K562 (cell line): Measurements from ENCODE around the gene TRAPPC12. TPM values are rescaled to one million over a fixed set of nuclear protein-coding genes. Genes with fewer than 3 reads are reported as not detected.

Experiments used
- ATAC-seq: fragments of 200-7000 bp; cut with Tn5 transposase; 3 replicates; pipeline ENCODE4 v1.9.1; 2020; ENCODE audit warnings: moderate library complexity
- BruUV-seq: library from RNA; stranded (reverse); fragments of 400-500 nt; replicated peaks from 2 replicates; lab custom pipeline; 2021; lab: Mats Ljungman, UMichigan
- CTCF ChIA-PET: fragments of 300-600 bp; formaldehyde crosslinking; extraction: SDS; loops from one replicate; lab custom pipeline; 2021; ENCODE audit warnings: low intra/inter-chr PET ratio; lab: Yijun Ruan, JAX
- POLR2A ChIA-PET: fragments of 300-600, 350-650 bp; sonication (Branson Sonifier 250); formaldehyde crosslinking; extraction: SDS; loops from one replicate; lab custom pipeline; 2021; ENCODE audit warnings: antibody characterized with exemption, inconsistent platforms; lab: Yijun Ruan, JAX
- DNase-seq, 4 experiments: peaks; one replicate each; pipeline versions ENCODE4 v3.0.0 to v3.0.0-alpha.2; 2011 to 2018; ENCODE audit warnings: low spot score in 3 of 4, mixed read lengths in 3 of 4; ENCODE audit errors: extremely low read depth in 1 of 4
- FAIRE-seq: peaks from 2 replicates; lab custom pipeline; 2011; peaks lifted over from hg19 to GRCh38; lab: Jason Lieb, UNC
- H2AFZ ChIP-seq: 2 replicates; pipeline ENCODE4 v1.6.0; 2011; ENCODE audit warnings: low read depth, low read length, control low read depth, inconsistent platforms
- H3K27ac ChIP-seq: fragments of 200-600 bp; 3 replicates; pipeline ENCODE4 v1.8.0; 2011; ENCODE audit warnings: low read depth, mild to moderate bottlenecking, control low read depth, inconsistent platforms, low read length, moderate library complexity, mixed read lengths; ENCODE audit errors: extremely low read depth
- H3K27me3 ChIP-seq, 2 experiments: fragments of 300-600 bp in 1 of 2; 2 replicates in 1 of 2; 3 replicates in 1 of 2; pipeline versions ENCODE4 v1.6.0 to v1.8.0; 2011; ENCODE audit warnings: inconsistent platforms in 2 of 2, low read length in 2 of 2, mild to moderate bottlenecking in 1 of 2, mixed read lengths in 1 of 2, moderate library complexity in 1 of 2; ENCODE audit not compliant: control insufficient read depth in 2 of 2, insufficient read depth in 2 of 2
- H3K36me3 ChIP-seq: fragments of 300-600 bp; 3 replicates; pipeline ENCODE4 v1.8.0; 2011; ENCODE audit warnings: mild to moderate bottlenecking, low read length, inconsistent platforms; ENCODE audit not compliant: control insufficient read depth, insufficient read depth
- H3K4me1 ChIP-seq, 2 experiments: fragments of 200-600 bp in 1 of 2; replicated peaks in 1 of 2; 2 replicates in 1 of 2; 3 replicates in 1 of 2; pipeline versions ENCODE4 v1.5.1 to v1.8.0; 2011; ENCODE audit warnings: inconsistent platforms in 2 of 2, low read length in 2 of 2, mild to moderate bottlenecking in 1 of 2, mixed read lengths in 1 of 2, moderate library complexity in 1 of 2; ENCODE audit not compliant: control insufficient read depth in 2 of 2, insufficient read depth in 2 of 2
- H3K4me2 ChIP-seq: 2 replicates; pipeline ENCODE4 v1.6.1; 2011; ENCODE audit warnings: low read length, control low read depth, inconsistent platforms, mixed read lengths; ENCODE audit not compliant: insufficient read depth
- H3K4me3 ChIP-seq: fragments of 200-600 bp; sonication (generic), shearing (Covaris generic); 2 replicates; pipeline ENCODE4 v1.5.1; 2016; ENCODE audit warnings: control low read depth, inconsistent platforms
- H3K79me2 ChIP-seq: fragments of 200-600 bp; 3 replicates; pipeline ENCODE4 v1.8.0; 2011; ENCODE audit warnings: low read length, inconsistent platforms; ENCODE audit not compliant: control insufficient read depth, insufficient read depth
- H3K9ac ChIP-seq, 2 experiments: 2 replicates each; pipeline versions ENCODE4 v1.6.0 to v1.6.1; 2011; ENCODE audit warnings: low read depth in 2 of 2, low read length in 2 of 2, control low read depth in 1 of 2, inconsistent platforms in 1 of 2, mild to moderate bottlenecking in 1 of 2, mixed read lengths in 1 of 2; ENCODE audit not compliant: insufficient read depth in 1 of 2
- H3K9me1 ChIP-seq: one replicate; pipeline ENCODE4 v1.6.0; 2011; ENCODE audit warnings: inconsistent platforms, mild to moderate bottlenecking, low read length, moderate library complexity; ENCODE audit not compliant: control insufficient read depth, insufficient read depth
- H3K9me3 ChIP-seq: replicated peaks from 2 replicates; pipeline ENCODE4 v1.5.1; 2011; ENCODE audit warnings: low read depth, low read length, inconsistent platforms; ENCODE audit not compliant: control insufficient read depth, insufficient read depth
- H4K20me1 ChIP-seq: replicated peaks from 2 replicates; pipeline ENCODE4 v1.6.1; 2011; ENCODE audit warnings: low read length, inconsistent platforms, mixed read lengths; ENCODE audit not compliant: control insufficient read depth, insufficient read depth
- EGR1 ChIP-seq: fragments of 450-650 bp; conservative IDR thresholded peaks from 2 replicates; pipeline ENCODE4 v1.6.1; 2017; ENCODE audit warnings: mild to moderate bottlenecking
- HDGF ChIP-seq: fragments of 450-650 bp; IDR thresholded peaks from 2 replicates; pipeline ENCODE4 v1.6.1; 2016
- NFRKB ChIP-seq: fragments of 450-650 bp; IDR thresholded peaks from 2 replicates; pipeline ENCODE4 v1.6.1; 2016; ENCODE audit warnings: low read depth
- SUPT5H ChIP-seq: fragments of 450-650 bp; IDR thresholded peaks from 2 replicates; pipeline ENCODE4 v1.6.1; 2016
- U2AF1 ChIP-seq: fragments of 200-400 bp; formaldehyde crosslinking; optimal IDR thresholded peaks from 2 replicates; pipeline ENCODE3; 2017; ENCODE audit warnings: mild to moderate bottlenecking, low read depth, low read length, moderate library complexity
- ZNF436 ChIP-seq: fragments of 250-450, 450-650 bp; sonication (Bioruptor Pico); formaldehyde crosslinking; IDR thresholded peaks from 2 replicates; pipeline ENCODE4 v1.7.0; 2020; ENCODE audit warnings: mild to moderate bottlenecking
- WGBS: fragments of 100-300 bp; shearing (Covaris generic); methylation state at CpG from one replicate; pipeline ENCODE4 v1.1.6; 2016; ENCODE audit warnings: low coverage, mixed read lengths; ENCODE audit not compliant: insufficient coverage; ENCODE audit errors: missing lambda C conversion rate; 5-methylcytosine and 5-hydroxymethylcytosine counted together
- in situ Hi-C: fragments of 300-500 bp; cut with MboI; formaldehyde crosslinking; loops from 4 replicates; pipeline ENCODE4 v1.15.0; 2018; ENCODE audit warnings: inconsistent platforms, mixed read lengths
- intact Hi-C: fragments of 100-400 bp; cut with micrococcal nuclease; formaldehyde crosslinking; loops from 2 replicates; pipeline ENCODE4 v1.14.2; 2022
- polyA plus RNA-seq, 8 experiments: library from polyadenylated mRNA; depleted of rRNA in 4 of 8; stranded (reverse) in 5 of 8; unstranded in 3 of 8; fragments of >200 nt; fragmentation: Nextera tagmentation in 2 of 8; fragmentation: Illumina TruSeq in 1 of 8; extraction: Ambion mirVana in 2 of 8; extraction: Trizol in 1 of 8; gene quantifications; 2 replicates each; pipeline versions ENCODE4 v1.2.1 to v1.2.3, GENCODE V29; 2011 to 2014; ENCODE audit warnings: inconsistent platforms in 1 of 8, missing spikeins in 1 of 8
- total RNA-seq, 7 experiments: library from RNA; depleted of rRNA in 6 of 7; stranded (reverse); fragments of >200 nt in 6 of 7; fragmentation: Illumina TruSeq in 2 of 7; extraction: Trizol in 2 of 7; gene quantifications; 2 replicates each; pipeline versions ENCODE4 v1.2.1 to v1.2.3, GENCODE V29; 2011 to 2021; ENCODE audit warnings: low replicate concordance in 1 of 7
- TF ChIP-seq, protein P1 (sequence below): sonication (generic); formaldehyde crosslinking; IDR thresholded peaks from 2 replicates; pipeline ENCODE4 v1.8.0; 2023; ENCODE audit warnings: missing genetic modification reagents, mild to moderate bottlenecking, borderline replicate concordance
- TF ChIP-seq, protein P2 (sequence below): fragments of 450-650 bp; formaldehyde crosslinking; conservative IDR thresholded peaks from 2 replicates; pipeline ENCODE4 v1.4.0; 2022; ENCODE audit warnings: mild to moderate bottlenecking, missing genetic modification characterization
- TF ChIP-seq, protein P3 (sequence below), 2 experiments: fragments of 450-650 bp in 1 of 2; sonication (generic) in 1 of 2; formaldehyde crosslinking; conservative IDR thresholded peaks; 2 replicates each; pipeline versions ENCODE4 v1.4.0 to v1.8.1; 2020 to 2022; ENCODE audit warnings: mild to moderate bottlenecking in 1 of 2, missing genetic modification reagents in 1 of 2
- TF ChIP-seq, protein P4 (sequence below): conservative IDR thresholded peaks from 2 replicates; pipeline ENCODE4 v1.6.1; 2011; ENCODE audit warnings: low read depth, mild to moderate bottlenecking, low read length; ENCODE audit not compliant: control insufficient read depth
- TF ChIP-seq, protein P5 (sequence below): fragments of 450-650 bp; IDR thresholded peaks from 2 replicates; pipeline ENCODE4 v1.6.1; 2017; ENCODE audit warnings: mild to moderate bottlenecking, moderate library complexity

The TRAPPC12 gene
- total and polyA plus RNA-seq, 9 of the 15 experiments (the other 6 are each of a cell fraction or from before 2014, with no cell fraction given), result 8.0 to 75.2 (median 39.1) TPM

DNA sequence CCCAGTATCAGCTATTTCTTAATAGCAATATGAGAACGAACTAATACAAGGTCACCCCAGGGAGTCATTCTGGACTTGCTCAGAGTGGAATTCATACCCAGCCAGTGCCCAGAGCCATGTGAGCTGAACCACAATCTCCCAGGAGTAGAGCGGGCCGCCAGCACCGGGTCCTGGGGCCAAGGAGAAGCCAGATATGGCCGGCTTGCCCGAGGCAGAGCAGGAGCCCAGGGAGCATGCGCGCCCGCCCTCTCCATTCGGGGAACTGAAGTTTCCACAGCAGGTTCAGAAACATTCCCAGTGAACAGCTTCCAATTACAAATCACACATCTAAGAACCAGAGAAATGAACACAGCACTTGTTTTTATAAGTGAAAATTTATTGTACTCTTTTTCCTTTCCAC, 39.4 kb upstream of the TRAPPC12 start (continued):
- TF ChIP-seq, protein P1, sequence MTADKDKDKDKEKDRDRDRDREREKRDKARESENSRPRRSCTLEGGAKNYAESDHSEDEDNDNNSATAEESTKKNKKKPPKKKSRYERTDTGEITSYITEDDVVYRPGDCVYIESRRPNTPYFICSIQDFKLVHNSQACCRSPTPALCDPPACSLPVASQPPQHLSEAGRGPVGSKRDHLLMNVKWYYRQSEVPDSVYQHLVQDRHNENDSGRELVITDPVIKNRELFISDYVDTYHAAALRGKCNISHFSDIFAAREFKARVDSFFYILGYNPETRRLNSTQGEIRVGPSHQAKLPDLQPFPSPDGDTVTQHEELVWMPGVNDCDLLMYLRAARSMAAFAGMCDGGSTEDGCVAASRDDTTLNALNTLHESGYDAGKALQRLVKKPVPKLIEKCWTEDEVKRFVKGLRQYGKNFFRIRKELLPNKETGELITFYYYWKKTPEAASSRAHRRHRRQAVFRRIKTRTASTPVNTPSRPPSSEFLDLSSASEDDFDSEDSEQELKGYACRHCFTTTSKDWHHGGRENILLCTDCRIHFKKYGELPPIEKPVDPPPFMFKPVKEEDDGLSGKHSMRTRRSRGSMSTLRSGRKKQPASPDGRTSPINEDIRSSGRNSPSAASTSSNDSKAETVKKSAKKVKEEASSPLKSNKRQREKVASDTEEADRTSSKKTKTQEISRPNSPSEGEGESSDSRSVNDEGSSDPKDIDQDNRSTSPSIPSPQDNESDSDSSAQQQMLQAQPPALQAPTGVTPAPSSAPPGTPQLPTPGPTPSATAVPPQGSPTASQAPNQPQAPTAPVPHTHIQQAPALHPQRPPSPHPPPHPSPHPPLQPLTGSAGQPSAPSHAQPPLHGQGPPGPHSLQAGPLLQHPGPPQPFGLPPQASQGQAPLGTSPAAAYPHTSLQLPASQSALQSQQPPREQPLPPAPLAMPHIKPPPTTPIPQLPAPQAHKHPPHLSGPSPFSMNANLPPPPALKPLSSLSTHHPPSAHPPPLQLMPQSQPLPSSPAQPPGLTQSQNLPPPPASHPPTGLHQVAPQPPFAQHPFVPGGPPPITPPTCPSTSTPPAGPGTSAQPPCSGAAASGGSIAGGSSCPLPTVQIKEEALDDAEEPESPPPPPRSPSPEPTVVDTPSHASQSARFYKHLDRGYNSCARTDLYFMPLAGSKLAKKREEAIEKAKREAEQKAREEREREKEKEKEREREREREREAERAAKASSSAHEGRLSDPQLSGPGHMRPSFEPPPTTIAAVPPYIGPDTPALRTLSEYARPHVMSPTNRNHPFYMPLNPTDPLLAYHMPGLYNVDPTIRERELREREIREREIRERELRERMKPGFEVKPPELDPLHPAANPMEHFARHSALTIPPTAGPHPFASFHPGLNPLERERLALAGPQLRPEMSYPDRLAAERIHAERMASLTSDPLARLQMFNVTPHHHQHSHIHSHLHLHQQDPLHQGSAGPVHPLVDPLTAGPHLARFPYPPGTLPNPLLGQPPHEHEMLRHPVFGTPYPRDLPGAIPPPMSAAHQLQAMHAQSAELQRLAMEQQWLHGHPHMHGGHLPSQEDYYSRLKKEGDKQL (CRISPR knock-in tag), result no peak

DNA sequence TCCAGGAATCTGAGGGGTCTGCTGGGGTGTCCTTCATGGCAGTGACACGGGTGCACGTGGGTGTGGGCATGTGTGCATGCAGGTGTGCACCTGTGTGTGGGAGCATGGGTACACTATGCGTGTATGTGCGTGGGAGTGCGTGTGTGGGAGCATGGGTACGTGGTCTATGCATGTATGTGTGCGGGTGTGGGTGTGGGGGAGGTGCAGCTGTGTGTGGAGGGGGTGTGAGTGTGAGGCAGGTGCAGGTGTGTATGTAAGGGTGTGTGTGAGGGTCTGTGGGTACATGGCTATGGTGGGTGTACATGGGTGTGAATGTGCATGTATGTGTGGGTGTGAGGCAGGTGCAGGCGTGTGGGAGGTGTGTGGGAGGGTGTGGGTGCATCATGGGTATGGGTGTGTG, 38.2 kb upstream of the TRAPPC12 start:
- peaks cover 10% of the 10 kb centered on the region; the same call in 2 of the 3 replicates for H3K36me3 ChIP-seq
- FAIRE-seq (no peak), DNase-seq (no peak), ATAC-seq (no peak)
- no peak overlapping the region for H2AFZ ChIP-seq
- no peaks in the 10 kb centered on the region for H3K4me1 ChIP-seq
- no peaks in the 10 kb centered on the region for H4K20me1 ChIP-seq
- no peak overlapping the region for H3K27ac ChIP-seq
- no peak overlapping the region for H3K4me3 ChIP-seq
- intact Hi-C loops, result no loop called here
- POLR2A ChIA-PET, result no interaction called here
- WGBS, result 93% methylated on average over 8 of the region's 8 CpGs
- no peaks in the 10 kb centered on the region for H3K9me1 ChIP-seq
- BruUV-seq, result no TSS peak
- no peaks in the 10 kb centered on the region for H3K9me3 ChIP-seq
- CTCF ChIA-PET, result no interaction called here
- H3K79me2 ChIP-seq, result no peaks in the 10 kb centered on the region
- in situ Hi-C loops, result no loop called here
- H3K4me2 ChIP-seq, result no peak overlapping the region
- H3K27me3 ChIP-seq, result no peaks in the 10 kb centered on the region
- H3K9ac ChIP-seq, result no peak overlapping the region
- TF ChIP-seq, protein P2, sequence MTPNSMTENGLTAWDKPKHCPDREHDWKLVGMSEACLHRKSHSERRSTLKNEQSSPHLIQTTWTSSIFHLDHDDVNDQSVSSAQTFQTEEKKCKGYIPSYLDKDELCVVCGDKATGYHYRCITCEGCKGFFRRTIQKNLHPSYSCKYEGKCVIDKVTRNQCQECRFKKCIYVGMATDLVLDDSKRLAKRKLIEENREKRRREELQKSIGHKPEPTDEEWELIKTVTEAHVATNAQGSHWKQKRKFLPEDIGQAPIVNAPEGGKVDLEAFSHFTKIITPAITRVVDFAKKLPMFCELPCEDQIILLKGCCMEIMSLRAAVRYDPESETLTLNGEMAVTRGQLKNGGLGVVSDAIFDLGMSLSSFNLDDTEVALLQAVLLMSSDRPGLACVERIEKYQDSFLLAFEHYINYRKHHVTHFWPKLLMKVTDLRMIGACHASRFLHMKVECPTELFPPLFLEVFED (CRISPR knock-in tag), result no peak
- TF ChIP-seq U2AF1, result no peak
- peak; percentile 85 for TF ChIP-seq EGR1
- TF ChIP-seq, protein P3, sequence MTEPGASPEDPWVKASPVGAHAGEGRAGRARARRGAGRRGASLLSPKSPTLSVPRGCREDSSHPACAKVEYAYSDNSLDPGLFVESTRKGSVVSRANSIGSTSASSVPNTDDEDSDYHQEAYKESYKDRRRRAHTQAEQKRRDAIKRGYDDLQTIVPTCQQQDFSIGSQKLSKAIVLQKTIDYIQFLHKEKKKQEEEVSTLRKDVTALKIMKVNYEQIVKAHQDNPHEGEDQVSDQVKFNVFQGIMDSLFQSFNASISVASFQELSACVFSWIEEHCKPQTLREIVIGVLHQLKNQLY (CRISPR knock-in tag; conservative IDR thresholded peaks at IDR 0.05), result no peak
- no peak for TF ChIP-seq ZNF436 (CRISPR knock-in tag)
- TF ChIP-seq SUPT5H, result 0 out of 2 replicates have a peak, but pooled peaks have one; percentile 23
- TF ChIP-seq NFRKB, result no peak
- TF ChIP-seq, protein P4, sequence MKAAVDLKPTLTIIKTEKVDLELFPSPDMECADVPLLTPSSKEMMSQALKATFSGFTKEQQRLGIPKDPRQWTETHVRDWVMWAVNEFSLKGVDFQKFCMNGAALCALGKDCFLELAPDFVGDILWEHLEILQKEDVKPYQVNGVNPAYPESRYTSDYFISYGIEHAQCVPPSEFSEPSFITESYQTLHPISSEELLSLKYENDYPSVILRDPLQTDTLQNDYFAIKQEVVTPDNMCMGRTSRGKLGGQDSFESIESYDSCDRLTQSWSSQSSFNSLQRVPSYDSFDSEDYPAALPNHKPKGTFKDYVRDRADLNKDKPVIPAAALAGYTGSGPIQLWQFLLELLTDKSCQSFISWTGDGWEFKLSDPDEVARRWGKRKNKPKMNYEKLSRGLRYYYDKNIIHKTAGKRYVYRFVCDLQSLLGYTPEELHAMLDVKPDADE, result no peak
- no peak for TF ChIP-seq HDGF
- TF ChIP-seq, protein P5, sequence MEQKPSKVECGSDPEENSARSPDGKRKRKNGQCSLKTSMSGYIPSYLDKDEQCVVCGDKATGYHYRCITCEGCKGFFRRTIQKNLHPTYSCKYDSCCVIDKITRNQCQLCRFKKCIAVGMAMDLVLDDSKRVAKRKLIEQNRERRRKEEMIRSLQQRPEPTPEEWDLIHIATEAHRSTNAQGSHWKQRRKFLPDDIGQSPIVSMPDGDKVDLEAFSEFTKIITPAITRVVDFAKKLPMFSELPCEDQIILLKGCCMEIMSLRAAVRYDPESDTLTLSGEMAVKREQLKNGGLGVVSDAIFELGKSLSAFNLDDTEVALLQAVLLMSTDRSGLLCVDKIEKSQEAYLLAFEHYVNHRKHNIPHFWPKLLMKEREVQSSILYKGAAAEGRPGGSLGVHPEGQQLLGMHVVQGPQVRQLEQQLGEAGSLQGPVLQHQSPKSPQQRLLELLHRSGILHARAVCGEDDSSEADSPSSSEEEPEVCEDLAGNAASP, result no peak
